DOHH2 (cell line): Measurements from ENCODE around the gene GRM4.

ENCODE experiments used
- H3F3A ChIP-seq: fragments of 200-600 bp; sonication (generic), shearing (Covaris generic); 2 replicates; pipeline ENCODE4 v1.6.0; 2016; ENCODE audit warnings: antibody characterized with exemption, mild to moderate bottlenecking; ENCODE audit not compliant: control insufficient read depth, insufficient read depth
- H3K27ac ChIP-seq: fragments of 200-600 bp; sonication (generic); 2 replicates; pipeline ENCODE4 v1.5.1; 2014; ENCODE audit warnings: low read depth, mild to moderate bottlenecking, low read length, moderate library complexity
- H3K27me3 ChIP-seq: fragments of 200-600 bp; sonication (generic); 2 replicates; pipeline ENCODE4 v1.6.1; 2014; ENCODE audit warnings: mild to moderate bottlenecking, low read length, mixed read lengths; ENCODE audit not compliant: control insufficient read depth
- H3K36me3 ChIP-seq: fragments of 200-600 bp; sonication (generic); 2 replicates; pipeline ENCODE4 v1.6.1; 2014; ENCODE audit warnings: mild to moderate bottlenecking, low read length, moderate library complexity, mixed read lengths; ENCODE audit not compliant: control insufficient read depth
- H3K4me1 ChIP-seq: fragments of 200-600 bp; sonication (generic); 2 replicates; pipeline ENCODE4 v1.6.1; 2014; ENCODE audit warnings: mild to moderate bottlenecking, low read length, mixed read lengths; ENCODE audit not compliant: control insufficient read depth
- H3K4me2 ChIP-seq: fragments of 200-600 bp; sonication (generic); 2 replicates; pipeline ENCODE4 v1.6.0; 2014; ENCODE audit warnings: mild to moderate bottlenecking, low read length, moderate library complexity
- H3K4me3 ChIP-seq: fragments of 200-600 bp; sonication (generic); 2 replicates; pipeline ENCODE4 v1.5.1; 2014; ENCODE audit warnings: mild to moderate bottlenecking, low read length, mixed read lengths
- H3K79me2 ChIP-seq: fragments of 200-600 bp; sonication (generic); 2 replicates; pipeline ENCODE4 v1.6.1; 2014; ENCODE audit warnings: mild to moderate bottlenecking, low read length, mixed read lengths; ENCODE audit not compliant: control insufficient read depth
- H3K9me2 ChIP-seq: fragments of 200-600 bp; sonication (generic); replicated peaks from 2 replicates; pipeline ENCODE4 v1.6.1; 2014; ENCODE audit warnings: mild to moderate bottlenecking, low read length, mixed read lengths; ENCODE audit not compliant: control insufficient read depth
- H3K9me3 ChIP-seq: fragments of 200-600 bp; sonication (generic); 2 replicates; pipeline ENCODE4 v1.6.1; 2014; ENCODE audit warnings: antibody characterized with exemption, low read length, mixed read lengths; ENCODE audit not compliant: control insufficient read depth, insufficient read depth
- H4K20me1 ChIP-seq: fragments of 200-600 bp; sonication (generic); 2 replicates; pipeline ENCODE4 v1.6.0; 2014; ENCODE audit warnings: low read depth, mild to moderate bottlenecking, antibody characterized with exemption, low read length, moderate library complexity; ENCODE audit not compliant: control insufficient read depth, insufficient read depth
- CTCF ChIP-seq: fragments of 200-600 bp; sonication (generic); IDR thresholded peaks from one replicate; pipeline ENCODE4 v1.5.1; 2014; ENCODE audit warnings: antibody characterized with exemption, mild to moderate bottlenecking, low read depth, low read length; ENCODE audit not compliant: poor library complexity, severe bottlenecking
- EZH2phosphoT487 ChIP-seq: fragments of 200-600 bp; sonication (generic); IDR thresholded peaks from 2 replicates; pipeline ENCODE4 v1.6.1; 2017; ENCODE audit warnings: borderline replicate concordance, mild to moderate bottlenecking, antibody characterized with exemption, low read length, moderate library complexity, mixed read lengths

The GRM4 gene

GRCh38 chr6:34052071-34052825 is 93.6 kb downstream of the GRM4 start:
- Histone ChIP-seq H3K27ac (no peak overlapping the region), H4K20me1 (peaks cover 6% of the 10 kb centered on the region; the same call in 1 of the 2 replicates), H3K9me2 (no peaks in the 10 kb centered on the region), H3K27me3 (peaks cover 4% of the 10 kb centered on the region; the same call in 1 of the 2 replicates), H3K36me3 (no peaks in the 10 kb centered on the region), H3F3A (no peaks in the 10 kb centered on the region), H3K4me2 (no peak overlapping the region), H3K4me1 (peaks cover 7% of the 10 kb centered on the region; the same call in 1 of the 2 replicates), H3K9me3 (no peaks in the 10 kb centered on the region), H3K4me3 (no peak overlapping the region), H3K79me2 (no peaks in the 10 kb centered on the region)
- TF ChIP-seq EZH2phosphoT487: no peak
- no peak for TF ChIP-seq CTCF

- Histone ChIP-seq H3K4me2 (no peak overlapping the region), H3K9me3 (no peaks in the 10 kb centered on the region), H3K9me2 (no peaks in the 10 kb centered on the region), H3K4me3 (no peak overlapping the region), H3K4me1 (peaks cover 6% of the 10 kb centered on the region; the same call in 1 of the 2 replicates), H3K27me3 (peaks cover 4% of the 10 kb centered on the region; the same call in 1 of the 2 replicates), H3K79me2 (no peaks in the 10 kb centered on the region), H3K36me3 (no peaks in the 10 kb centered on the region), H4K20me1 (peaks cover 6% of the 10 kb centered on the region; the same call in 1 of the 2 replicates), H3K27ac (no peak overlapping the region), H3F3A (no peaks in the 10 kb centered on the region)
- TF ChIP-seq CTCF: no peak
- TF ChIP-seq EZH2phosphoT487: no peak
Measured at GRCh38 chr6:34051331-34051919, 94.5 kb downstream of the GRM4 start.

DNA sequence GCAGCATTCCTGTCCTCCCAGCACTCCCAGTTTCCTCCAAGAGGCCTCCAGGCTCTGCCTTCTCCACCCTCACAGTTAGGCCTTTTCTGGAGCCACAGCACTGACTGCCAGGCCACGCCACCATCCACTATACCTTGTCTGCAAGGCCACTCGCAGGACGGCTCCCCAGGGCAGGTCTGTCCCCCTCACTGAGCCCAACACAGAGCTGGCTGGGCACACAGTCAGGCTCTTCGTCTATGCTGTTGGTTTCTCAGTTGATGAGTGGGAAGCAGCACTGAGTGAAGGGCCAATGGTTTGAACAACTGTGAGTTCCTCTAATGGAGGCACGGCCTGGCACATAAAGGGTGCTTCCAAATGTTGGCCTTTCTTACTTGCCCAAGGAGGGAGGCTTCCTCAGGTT is 95.2 kb downstream of the GRM4 start:
- H3K36me3 ChIP-seq: no peaks in the 10 kb centered on the region
- H3K79me2 ChIP-seq: no peaks in the 10 kb centered on the region
- no peaks in the 10 kb centered on the region for H3F3A ChIP-seq
- TF ChIP-seq EZH2phosphoT487 (no peak), CTCF (no peak)
- H3K4me2 ChIP-seq: no peak overlapping the region
- H3K4me1 ChIP-seq: no peaks in the 10 kb centered on the region
- H3K27me3 ChIP-seq: peaks cover 4% of the 10 kb centered on the region; the same call in 1 of the 2 replicates
- peaks cover 6% of the 10 kb centered on the region; the same call in 1 of the 2 replicates for H4K20me1 ChIP-seq
- H3K9me2 ChIP-seq: no peaks in the 10 kb centered on the region
- H3K4me3 ChIP-seq: no peak overlapping the region
- no peak overlapping the region for H3K27ac ChIP-seq
- H3K9me3 ChIP-seq: no peaks in the 10 kb centered on the region
